Hepatocyte (in vitro differentiated cells): ENCODE results near the gene PCGF3. TPM values are rescaled to one million over a fixed set of nuclear protein-coding genes. Genes with fewer than 3 reads are reported as not detected.

Experiments used
- DNase-seq: peaks from one replicate; pipeline ENCODE4 v3.0.0-alpha.2; 2016; ENCODE audit warnings: low spot score
- H2AFZ ChIP-seq: fragments of 200-600 bp; sonication (generic); 2 replicates; pipeline ENCODE4 v1.6.0; 2016; ENCODE audit warnings: antibody characterized with exemption, mild to moderate bottlenecking
- H3K27ac ChIP-seq: fragments of 200-600 bp; sonication (generic); 2 replicates; pipeline ENCODE4 v1.5.1; 2016; ENCODE audit warnings: mild to moderate bottlenecking
- H3K27me3 ChIP-seq: fragments of 200-600 bp; sonication (generic); 2 replicates; pipeline ENCODE4 v1.6.1; 2016
- H3K36me3 ChIP-seq: fragments of 200-600 bp; sonication (generic); replicated peaks from 2 replicates; pipeline ENCODE4 v1.5.1; 2016; ENCODE audit warnings: low read depth; ENCODE audit not compliant: insufficient read depth
- H3K4me1 ChIP-seq: fragments of 200-600 bp; sonication (generic); 2 replicates; pipeline ENCODE4 v1.5.1; 2016; ENCODE audit warnings: mild to moderate bottlenecking, moderate library complexity; ENCODE audit not compliant: insufficient read depth
- H3K4me2 ChIP-seq: fragments of 200-600 bp; sonication (generic); 2 replicates; pipeline ENCODE4 v1.6.0; 2016
- H3K4me3 ChIP-seq: fragments of 200-600 bp; sonication (generic); 2 replicates; pipeline ENCODE4 v1.5.1; 2016; ENCODE audit warnings: mild to moderate bottlenecking
- H3K79me2 ChIP-seq: fragments of 200-600 bp; sonication (generic); 2 replicates; pipeline ENCODE4 v1.6.0; 2017; ENCODE audit warnings: mild to moderate bottlenecking
- H3K9me2 ChIP-seq: fragments of 200-600 bp; sonication (generic); replicated peaks from 2 replicates; pipeline ENCODE4 v1.6.0; 2017; ENCODE audit warnings: mild to moderate bottlenecking; ENCODE audit not compliant: insufficient read depth
- H3K9me3 ChIP-seq: fragments of 200-600 bp; sonication (generic); 2 replicates; pipeline ENCODE4 v1.5.1; 2016; ENCODE audit warnings: low read depth, mild to moderate bottlenecking
- H4K20me1 ChIP-seq: fragments of 200-600 bp; sonication (generic); 2 replicates; pipeline ENCODE4 v1.6.0; 2016; ENCODE audit warnings: mild to moderate bottlenecking; ENCODE audit not compliant: insufficient read depth, poor library complexity, severe bottlenecking
- CTCF ChIP-seq: fragments of 200-600 bp; sonication (generic); IDR thresholded peaks from 2 replicates; pipeline ENCODE4 v1.5.1; 2016; ENCODE audit warnings: antibody characterized with exemption, mild to moderate bottlenecking; ENCODE audit not compliant: poor library complexity
- EZH2 ChIP-seq: fragments of 200-600 bp; sonication (generic); IDR thresholded peaks from 2 replicates; pipeline ENCODE4 v1.6.1; 2016; ENCODE audit warnings: antibody characterized with exemption, mild to moderate bottlenecking, borderline replicate concordance
- EZH2phosphoT487 ChIP-seq: fragments of 200-600 bp; sonication (generic); IDR thresholded peaks from one replicate; pipeline ENCODE4 v1.6.1; 2018; ENCODE audit warnings: antibody characterized with exemption, mild to moderate bottlenecking, low read depth, moderate library complexity; ENCODE audit not compliant: unreplicated experiment, severe bottlenecking
- WGBS: methylation state at CpG from one replicate; pipeline ENCODE4 v1.1.6; 2016; ENCODE audit warnings: low lambda C conversion rate; ENCODE audit errors: missing lambda C conversion rate; 5-methylcytosine and 5-hydroxymethylcytosine counted together
- polyA plus RNA-seq: library from polyadenylated mRNA; unstranded; fragments of >200 nt; fragmentation: Nextera tagmentation; extraction: Ambion mirVana; gene quantifications from 2 replicates; pipeline ENCODE4 v1.2.1, GENCODE V29; 2016
- total RNA-seq: library from RNA; depleted of rRNA; stranded (reverse); fragments of >200 nt; gene quantifications from 2 replicates; pipeline ENCODE4 v1.2.3, GENCODE V29; 2014

Gene PCGF3
- total and polyA plus RNA-seq, 2 experiments from 2014 or later: 21.8 to 43.5 TPM

DNA sequence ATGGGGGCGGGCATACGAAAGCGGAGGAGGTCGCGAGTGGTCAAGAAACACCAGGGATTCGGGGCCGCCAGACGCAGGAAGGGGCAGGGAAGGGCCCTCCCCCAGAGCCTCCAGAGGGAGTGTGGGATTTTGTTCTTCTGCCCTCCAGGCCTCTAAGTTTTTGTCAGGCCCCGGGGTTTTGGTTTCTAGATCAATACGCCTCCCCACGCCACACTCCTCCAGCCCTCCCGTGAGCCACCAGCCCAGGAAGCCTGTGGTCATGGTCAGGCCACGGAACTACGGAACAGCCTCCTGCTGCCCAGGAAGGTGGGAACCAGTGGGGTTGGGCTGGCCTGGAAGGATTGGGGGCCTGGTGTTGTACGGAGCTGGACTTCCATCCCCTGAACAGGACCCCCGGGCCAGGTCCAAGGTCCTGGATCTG, 81.9 kb downstream of the PCGF3 start:
- H3K4me2 ChIP-seq: no peak overlapping the region
- no peaks in the 10 kb centered on the region for H3K36me3 ChIP-seq
- H4K20me1 ChIP-seq: no peaks in the 10 kb centered on the region
- no peaks in the 10 kb centered on the region for H3K9me3 ChIP-seq
- H3K4me3 ChIP-seq: no peak overlapping the region
- peaks cover 29% of the 10 kb centered on the region for H3K27me3 ChIP-seq
- H3K4me1 ChIP-seq: peaks cover 18% of the 10 kb centered on the region
- no peak for DNase-seq
- no peak overlapping the region for H3K27ac ChIP-seq
- 88% methylated on average over 15 of the region's 16 CpGs for WGBS
- H2AFZ ChIP-seq: no peak overlapping the region
- no peaks in the 10 kb centered on the region for H3K9me2 ChIP-seq
- TF ChIP-seq CTCF: no peak
- no peak for TF ChIP-seq EZH2phosphoT487
- no peak for TF ChIP-seq EZH2
- no peaks in the 10 kb centered on the region for H3K79me2 ChIP-seq

- no peak for TF ChIP-seq CTCF
- no peak for TF ChIP-seq EZH2phosphoT487
- no peak for TF ChIP-seq EZH2
- peaks cover 34% of the 10 kb centered on the region for H3K27me3 ChIP-seq
- no peak overlapping the region for H3K4me2 ChIP-seq
These were observed 82.5 kb downstream of the PCGF3 start for GRCh38 chr4:788006-788635.

DNA sequence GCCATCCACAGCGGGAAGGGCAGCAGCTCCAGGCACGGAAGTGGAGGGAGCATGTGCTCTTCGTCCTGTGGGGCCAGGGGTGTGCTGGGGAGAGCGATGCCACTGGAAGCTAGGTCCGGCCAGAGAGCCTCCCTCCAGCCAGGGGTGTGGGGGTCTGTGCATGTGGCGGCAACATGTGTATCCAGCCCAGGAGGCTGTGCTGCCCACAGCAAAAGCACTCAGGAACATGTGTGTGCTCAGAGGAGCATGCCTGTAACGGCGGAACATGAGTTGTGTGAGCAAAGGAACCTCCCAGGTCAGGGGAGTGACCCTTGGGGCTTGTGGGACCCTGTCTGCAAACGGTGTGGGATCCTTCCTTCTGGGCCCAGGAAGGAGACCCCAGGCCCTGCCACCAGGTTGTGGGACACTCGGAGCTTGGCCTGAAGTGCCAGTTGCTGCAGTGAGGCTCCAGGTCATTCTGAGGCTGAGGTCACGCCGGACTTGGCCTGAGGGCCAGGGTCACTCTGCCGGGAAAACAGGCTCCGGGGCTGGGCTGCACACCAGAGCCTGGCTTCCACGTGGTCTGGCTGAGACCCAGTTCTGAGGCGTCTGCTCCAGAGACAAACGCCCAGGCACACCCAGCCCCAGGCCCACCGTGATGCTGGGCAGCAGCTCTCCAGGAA, 83.1 kb downstream of the PCGF3 start:
- H3K27me3 ChIP-seq: peaks cover 41% of the 10 kb centered on the region
- no peak overlapping the region for H3K4me3 ChIP-seq
- peaks cover 12% of the 10 kb centered on the region for H3K4me1 ChIP-seq
- no peak for DNase-seq
- H3K4me2 ChIP-seq: no peak overlapping the region
- no peaks in the 10 kb centered on the region for H3K79me2 ChIP-seq
- no peaks in the 10 kb centered on the region for H3K36me3 ChIP-seq
- no peaks in the 10 kb centered on the region for H4K20me1 ChIP-seq
- 68% methylated on average over 18 of the region's 18 CpGs for WGBS
- no peaks in the 10 kb centered on the region for H3K9me3 ChIP-seq
- H3K27ac ChIP-seq: no peak overlapping the region
- H3K9me2 ChIP-seq: no peaks in the 10 kb centered on the region
- no peak overlapping the region for H2AFZ ChIP-seq
- TF ChIP-seq EZH2phosphoT487 (no peak), CTCF (no peak), EZH2 (no peak)

More at GRCh38 chr4:788006-788635, 82.5 kb downstream of the PCGF3 start:
- Histone ChIP-seq H3K9me3 (no peaks in the 10 kb centered on the region), H2AFZ (no peak overlapping the region), H3K27ac (no peak overlapping the region), H4K20me1 (no peaks in the 10 kb centered on the region), H3K4me3 (no peak overlapping the region), H3K4me1 (peaks cover 12% of the 10 kb centered on the region), H3K79me2 (no peaks in the 10 kb centered on the region), H3K36me3 (no peaks in the 10 kb centered on the region), H3K9me2 (no peaks in the 10 kb centered on the region)
- WGBS: 90% methylated on average over 19 of the region's 19 CpGs
- DNase-seq: no peak
